Stimulated activated CD8-positive, alpha-beta memory T cell treated with anti-CD3 and anti-CD28 coated beads, Interleukin-2, amount 100 ng/mL, for 1 hour (primary cell): ENCODE data around the gene SPINK4.

Experiments
- DNase-seq, 2 donors: peaks; one replicate each; pipeline ENCODE4 v3.0.0-alpha.2; 2020; ENCODE audit warnings: low read depth in 2 of 2

The SPINK4 gene, protein sequence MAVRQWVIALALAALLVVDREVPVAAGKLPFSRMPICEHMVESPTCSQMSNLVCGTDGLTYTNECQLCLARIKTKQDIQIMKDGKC

DNA sequence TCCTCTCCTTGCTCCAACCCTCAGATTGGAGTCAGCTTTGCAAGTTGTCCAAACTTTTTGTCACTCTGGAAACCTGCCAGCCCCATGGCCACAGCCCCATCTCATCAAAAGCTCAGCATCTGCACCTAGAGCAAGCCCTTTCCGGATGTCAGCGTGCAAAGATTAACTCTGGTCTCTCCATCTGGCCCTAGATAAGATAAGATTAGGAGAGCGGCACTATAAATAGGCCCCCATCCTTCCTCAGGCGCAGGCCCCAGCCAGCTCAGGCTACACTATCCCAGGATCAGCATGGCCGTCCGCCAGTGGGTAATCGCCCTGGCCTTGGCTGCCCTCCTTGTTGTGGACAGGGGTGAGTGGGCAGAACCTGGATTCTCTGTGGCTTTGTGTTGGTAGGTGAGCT lies at the start of gene SPINK4:
TSS of gene SPINK4 (plus strand) at position 247 of the 400 bp plus-strand sequence. CDS start at position 289, 42 bp downstream.
- no peak for DNase-seq

DNA sequence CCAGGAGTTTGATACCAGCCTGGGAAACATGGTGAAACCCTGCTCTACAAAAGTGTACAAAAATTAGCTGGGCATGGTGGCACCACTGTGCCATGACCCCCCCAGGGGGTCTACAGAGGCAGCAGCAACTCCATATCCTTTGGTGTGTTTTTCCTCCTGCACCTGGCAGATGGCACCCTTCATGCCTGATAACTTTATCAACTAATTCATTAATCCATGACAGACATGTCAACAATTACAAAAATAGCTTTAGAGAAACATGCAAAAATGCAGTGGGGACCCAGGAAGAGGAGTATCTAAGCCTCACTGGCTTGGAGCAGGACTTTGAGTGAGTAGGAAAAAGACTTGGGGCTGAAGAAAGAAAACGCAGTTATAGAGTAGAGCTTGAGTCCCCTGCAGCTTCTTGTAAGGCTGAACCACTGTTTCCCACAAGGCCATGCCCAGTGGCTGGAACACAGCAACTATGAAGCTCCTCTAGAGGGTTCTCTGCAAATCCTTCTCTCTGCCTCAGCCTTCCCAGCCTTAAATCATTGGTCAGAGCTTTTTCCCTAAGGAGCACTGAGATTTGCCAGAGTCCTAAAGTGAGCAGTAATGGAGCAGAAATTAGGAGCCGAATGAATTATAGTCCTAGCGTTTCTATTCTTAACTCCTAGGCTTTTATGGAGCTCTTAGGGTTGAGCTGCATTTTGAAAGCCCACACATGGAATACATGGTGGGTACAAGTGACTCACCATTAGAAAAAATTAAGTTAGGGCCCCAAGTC lies 47.3 kb upstream of the SPINK4 start:
- no peak for DNase-seq

DNA sequence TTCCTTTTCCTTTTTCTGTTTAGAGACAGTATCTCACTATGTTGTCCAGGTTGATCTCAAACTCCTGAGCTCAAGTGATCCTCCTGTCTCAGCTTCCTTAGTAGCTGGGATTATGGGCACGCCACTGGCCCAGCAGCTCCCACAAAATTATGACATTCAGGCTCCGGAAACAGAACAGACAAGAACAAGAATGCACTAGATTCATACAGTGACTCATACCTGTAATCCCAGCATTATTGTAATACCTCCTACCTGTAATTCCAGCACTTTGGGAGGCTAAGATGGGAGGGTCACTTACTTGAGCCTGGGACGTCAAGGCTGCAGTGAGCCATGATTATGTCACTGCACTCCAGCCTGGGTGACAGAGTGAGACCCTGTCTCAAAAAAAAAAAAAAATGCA lies 46.1 kb upstream of the SPINK4 start:
- DNase-seq: no peak

DNA sequence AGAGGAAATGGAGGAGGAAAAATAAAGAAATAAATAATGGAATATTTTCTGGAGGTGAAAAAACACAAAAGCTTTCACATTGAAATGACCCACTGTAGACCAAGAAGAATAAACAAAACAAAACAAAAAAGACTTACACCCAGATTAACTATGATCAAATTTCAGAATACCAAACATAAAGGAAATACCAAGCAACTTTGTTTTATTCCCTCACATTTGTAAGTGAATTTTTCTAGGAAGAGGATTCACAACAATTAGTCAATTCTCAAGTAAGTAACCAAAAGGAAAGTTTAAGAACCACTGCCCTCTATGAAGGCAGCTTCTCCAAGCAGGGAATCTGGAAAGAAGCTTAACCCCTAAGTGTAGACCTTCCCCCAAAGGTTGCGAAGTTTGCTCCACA lies 43.2 kb upstream of the SPINK4 start:
- no peak for DNase-seq

DNA sequence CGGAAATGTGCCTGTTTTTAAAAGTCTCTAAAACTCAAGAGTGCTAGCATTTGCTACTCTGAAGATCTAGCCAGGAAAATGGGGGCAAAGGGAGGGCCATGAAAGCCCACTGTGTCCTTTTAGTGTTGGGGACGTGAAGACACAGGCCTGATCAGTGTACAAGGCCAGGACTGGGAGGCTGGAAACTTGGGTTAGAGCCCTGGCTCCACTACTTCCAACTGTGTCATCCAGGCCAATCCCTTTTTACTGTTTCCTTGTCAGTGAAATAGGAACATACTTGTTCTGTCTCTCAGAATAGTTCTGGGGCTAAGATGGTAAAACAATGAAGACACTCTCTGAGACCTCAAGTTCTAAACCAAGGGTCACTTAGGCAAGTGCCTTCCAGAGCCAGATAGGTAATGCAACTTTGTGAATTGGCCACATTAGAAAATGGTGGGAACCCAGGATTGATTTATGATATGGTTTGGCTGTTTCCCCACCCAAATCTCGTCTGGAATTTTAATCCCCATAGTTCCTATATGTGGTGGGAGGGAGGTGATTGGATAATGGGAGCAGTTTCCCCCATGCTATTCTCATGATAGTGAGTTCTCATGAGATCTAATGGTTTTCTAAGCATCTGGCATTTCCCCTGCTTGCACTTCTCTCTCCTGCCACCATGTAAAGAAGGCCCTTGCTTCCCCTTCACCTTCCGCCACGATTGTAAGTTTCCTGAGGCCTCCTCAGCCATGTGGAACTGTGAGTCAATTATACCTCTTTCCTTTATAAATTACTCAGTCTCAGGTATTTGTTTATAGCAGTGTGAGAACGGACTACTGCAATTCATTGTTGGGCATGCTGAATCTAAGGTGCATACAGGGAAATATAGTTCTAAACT lies 42.5 kb upstream of the SPINK4 start:
- no peak for DNase-seq

DNA sequence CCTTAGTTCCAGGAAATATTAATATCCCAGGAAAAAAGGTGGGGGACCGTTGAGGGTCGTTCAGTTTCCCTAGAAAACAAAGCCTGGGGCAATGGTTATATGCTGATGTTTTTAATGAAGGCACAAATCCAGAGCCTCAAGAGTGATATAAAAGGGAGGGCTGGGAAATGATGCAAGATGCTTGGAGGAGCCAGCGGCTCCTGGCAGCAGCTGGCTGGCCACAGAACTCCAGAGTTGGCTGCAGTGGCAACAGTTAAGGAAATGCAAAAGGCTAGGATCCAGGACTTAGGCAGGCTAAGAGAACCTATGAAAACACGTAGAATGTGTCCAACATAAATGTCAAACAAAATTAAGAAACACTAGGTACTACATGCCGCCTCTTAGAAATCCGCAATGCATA lies 41.8 kb upstream of the SPINK4 start:
- DNase-seq: no peak

DNA sequence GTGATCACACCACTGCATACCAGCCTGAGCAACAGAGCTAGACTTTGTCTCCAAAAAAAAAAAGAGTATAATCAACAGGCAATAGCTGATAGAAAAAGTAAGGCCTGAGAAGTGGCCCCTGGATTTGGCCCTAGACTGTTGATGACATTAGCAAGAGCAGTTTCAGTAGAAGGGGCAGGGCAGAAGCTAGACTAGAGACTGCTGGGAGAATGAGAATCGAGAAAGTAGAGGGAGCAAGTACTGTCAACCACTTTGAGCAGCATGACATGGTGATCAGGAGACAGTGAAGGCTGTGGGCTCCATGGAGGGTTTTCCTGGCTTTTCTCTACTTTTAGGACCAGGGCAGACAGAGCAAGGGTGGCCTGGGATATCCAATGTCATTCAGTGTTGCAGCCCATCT lies 37.9 kb upstream of the SPINK4 start:
- DNase-seq: no peak

DNA sequence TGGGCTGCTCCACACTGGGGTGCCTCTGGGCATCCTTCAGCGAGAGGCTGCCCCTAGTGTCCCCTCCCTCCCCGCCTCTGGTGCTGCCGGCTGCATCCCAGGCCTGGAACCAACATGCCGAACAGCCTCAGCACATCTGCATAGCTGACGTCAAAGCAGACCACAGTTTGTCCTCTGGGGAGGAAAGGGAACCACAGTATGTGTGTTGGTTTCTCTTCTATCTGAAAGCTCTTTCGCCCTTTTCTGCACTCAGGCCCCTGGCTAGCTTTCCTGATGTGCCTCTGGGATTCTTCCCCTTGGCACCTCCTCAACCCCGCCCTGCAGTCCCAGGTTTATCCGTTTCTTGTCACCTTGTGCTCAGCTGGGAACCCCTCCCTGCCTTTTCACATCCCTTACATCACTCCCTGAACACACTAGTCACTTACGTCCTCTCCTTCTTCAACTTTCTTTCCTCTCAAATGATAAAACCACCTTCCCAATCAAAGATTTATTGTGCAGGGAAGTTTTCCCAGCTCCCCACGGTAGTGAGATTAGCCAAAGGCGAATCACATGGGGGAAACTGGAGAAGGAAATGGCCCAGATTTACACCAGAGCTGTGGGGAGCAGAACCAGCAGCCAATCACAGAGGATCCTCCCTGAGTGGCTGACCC lies 37.3 kb upstream of the SPINK4 start:
- DNase-seq: peak; percentile 5 to 9

DNA sequence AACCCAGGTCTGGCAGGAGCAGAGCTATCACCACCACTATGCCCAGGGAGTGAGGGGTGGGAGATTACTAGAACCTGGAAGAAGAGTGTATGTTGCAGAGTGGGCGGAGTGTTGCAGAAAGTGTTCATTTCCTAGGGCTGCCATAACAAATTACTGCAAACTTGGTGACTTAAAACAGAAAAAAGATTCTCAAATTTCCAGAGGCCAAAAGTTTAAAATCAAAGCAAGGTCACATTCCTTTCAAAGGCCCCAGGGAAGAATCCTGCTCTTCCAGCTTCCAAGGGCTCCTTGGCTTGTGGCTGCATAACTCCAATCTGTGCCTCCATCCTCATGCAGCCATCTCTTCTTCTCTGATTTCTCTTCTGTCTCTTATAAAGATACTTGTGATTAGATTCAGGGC lies 30.6 kb upstream of the SPINK4 start:
- DNase-seq: no peak

DNA sequence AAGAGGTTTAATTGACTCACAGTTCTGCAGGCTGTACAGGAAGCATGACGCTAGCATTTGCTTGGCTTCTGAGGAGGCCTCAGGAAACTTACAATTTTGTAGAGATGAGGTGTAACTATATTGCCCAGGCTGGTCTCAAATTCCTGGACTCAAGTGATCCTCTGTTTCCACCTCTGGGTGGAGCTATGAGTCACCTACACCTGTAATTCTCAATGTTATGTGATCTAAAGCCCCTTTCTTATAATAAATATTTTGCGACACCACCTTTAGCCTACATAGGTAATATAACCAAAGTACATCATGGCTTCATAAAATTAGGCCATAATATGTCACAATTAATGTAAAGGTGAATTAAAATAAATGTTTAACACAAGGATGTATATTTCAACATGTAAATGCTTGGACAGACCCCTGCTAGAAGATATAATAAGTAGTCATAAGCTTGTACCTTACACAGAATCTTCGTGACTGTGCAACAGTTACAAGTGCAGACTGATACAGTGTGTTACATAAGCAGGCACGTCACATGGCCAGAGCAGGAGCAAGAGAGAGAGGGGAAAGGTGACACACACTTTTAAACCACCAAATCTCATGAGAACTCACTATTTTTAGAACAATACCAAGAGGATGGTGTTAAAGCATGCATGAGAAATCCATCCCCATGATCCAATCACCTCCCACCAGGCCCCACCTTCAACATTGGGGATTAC lies 29.8 kb upstream of the SPINK4 start:
- DNase-seq: no peak

DNA sequence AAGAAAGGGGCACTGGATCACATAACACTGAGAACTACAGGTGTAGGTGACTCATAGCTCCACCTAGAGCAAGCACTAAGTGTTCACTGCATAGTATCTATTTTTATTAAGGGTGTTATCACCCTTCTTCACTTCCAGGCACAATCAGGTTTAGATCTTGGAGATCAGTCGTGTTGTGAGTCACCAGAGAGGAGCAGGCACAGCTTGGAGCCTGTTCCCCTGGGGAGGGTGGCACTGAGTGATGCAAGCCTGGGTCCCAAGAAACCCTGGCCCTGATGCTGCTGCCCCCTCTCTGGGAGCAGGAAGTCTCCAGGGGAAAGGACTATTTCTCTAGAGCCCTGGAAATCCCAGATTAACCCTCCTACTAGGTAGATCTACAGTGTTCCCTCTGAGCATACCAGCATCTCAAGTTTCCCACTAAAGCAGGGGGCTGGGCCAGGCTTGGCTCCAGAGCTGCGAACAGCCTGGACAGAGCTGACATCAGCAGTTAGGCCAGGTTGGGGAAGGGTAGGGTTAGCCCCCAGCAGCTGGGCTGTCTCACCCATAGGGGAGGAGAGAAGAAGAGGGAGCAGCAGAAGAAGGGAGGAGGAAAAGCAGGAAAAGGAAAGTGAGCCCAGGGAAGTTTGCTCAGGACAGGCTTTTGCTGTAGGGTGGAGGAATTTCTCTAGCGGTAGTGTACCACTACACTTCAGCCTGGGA lies 28.1 kb upstream of the SPINK4 start:
- DNase-seq: no peak

DNA sequence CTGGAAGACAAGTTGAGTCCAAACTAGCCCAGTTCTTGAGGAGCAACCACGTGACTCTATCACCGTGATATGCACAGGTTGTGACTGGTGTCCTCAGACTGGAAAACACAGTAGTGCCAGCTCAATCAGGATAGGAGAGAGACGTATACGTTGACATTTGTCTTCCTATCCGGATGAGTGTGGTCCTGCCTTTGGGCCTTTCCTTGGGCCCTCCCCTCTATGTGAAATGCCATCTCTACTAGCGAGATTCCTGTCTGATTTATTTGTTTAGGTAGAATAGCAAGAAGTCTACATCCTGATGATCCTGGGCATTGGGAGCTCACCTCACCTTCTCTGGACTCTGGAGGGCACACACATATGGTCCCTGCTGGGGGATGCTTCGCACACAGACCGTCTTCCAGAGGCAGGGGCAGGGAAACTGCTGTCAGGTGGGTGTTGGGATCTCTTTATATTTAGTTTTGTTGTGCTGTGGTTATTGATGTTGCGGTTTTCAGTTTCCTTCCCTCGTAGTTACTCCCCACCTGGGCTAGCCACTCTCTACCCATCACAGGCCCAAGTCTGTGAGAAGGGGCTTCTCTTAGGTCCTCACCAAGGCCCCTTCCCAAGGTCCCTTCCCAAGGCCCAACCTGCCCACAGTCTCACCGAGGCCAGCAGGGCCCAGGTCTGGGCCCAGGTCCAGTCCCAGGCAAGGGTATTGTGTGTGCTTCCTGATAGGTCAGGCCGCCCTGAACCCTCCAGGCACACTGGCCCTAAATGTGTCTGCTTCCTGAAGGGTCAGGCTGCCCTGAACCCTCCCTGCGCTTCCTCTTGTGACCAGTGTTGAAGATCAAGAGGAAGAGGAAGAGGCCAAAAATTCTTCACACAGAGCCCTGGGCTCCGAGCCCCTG lies 19.0 kb upstream of the SPINK4 start:
- no peak for DNase-seq

DNA sequence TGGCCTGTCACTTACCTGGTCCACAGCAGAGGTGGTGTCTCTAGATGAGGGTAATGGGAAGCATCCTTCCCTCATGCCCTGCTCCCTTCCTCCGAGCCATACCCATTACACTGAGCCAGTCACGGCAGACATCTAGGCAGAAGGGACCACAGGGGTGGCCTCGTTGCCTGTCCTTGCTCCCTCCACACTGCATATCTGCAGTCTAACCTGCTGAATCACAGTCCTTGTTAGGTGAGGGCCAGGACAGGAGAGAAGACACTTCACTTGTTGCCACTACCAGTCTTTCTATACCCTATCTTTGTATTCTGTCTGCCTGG lies 18.4 kb upstream of the SPINK4 start:
- DNase-seq: no peak

DNA sequence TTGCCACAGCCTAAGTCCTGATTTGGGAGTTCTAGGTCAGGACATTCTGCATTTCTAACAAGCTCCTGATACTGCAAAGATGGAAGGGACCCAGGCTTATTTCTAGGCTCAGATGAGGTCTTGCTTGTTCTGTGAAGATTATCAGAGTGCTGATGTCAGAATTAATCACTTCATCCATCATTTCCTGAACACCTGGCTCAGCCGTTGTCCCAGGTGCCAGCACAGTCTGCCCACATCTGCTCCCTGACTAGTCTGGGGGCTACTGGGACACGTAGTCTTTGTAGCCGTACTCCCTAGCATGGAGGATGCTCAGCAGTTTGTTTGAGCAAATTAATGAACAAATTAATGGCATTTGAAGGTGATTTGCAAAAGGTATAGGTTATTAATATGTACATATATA lies 17.9 kb upstream of the SPINK4 start:
- no peak for DNase-seq

DNA sequence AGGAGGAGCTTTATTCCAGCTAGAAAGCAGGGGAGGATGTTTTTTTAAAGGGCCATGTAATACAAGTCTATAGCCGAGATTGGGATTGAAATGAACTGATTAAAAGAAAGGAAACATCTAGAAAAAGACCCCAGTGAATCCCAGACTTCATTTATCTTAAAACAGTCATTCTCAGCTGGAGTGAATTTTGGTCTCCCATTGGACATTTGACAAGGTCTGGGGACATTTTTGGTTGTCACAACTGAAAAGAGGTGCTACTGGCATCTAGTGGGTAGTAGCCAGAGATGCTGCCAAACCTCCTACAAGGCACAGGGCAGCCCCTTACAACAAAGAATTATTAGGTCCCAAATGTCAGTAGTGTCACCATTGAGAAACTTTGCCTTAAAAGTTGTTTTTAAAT lies 16.3 kb upstream of the SPINK4 start:
- no peak for DNase-seq

DNA sequence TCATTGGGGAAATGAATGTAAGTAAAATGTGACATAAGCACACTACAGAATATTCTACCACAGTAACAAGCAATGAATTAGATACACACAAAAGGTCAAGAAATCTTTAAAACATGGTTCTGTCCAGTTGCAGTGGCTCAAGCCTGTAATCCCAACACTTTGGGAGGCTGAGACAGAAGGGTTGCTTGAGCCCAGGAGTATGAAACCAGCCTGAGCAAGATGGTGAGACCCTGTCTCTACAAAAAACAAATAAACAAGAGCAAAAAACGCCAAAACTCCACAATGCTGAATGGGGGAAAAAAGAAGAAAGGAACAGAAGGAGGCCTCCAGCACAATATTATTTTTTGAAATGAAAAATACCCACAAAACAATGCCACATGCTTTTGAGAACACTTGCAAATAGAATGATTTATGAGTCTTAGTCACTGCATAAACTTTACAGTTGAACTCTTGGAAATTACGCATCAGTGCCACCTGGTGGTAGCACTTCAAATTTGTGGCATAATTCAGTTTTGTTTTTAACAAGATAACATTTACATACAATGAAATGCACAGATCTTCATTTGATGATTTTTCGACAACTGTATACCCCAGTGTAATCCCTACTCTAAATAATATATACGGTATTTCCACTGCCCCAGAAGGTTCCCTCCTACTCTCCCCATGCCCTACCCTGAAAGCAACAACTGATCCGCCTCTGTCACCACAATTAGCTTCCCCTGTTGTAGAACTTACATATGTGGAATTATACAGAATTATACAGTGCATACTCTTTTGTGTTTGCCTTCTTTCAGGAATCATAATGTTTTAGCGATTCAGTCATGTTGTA lies 14.4 kb upstream of the SPINK4 start:
- peak; percentile 35 to 37 for DNase-seq

DNA sequence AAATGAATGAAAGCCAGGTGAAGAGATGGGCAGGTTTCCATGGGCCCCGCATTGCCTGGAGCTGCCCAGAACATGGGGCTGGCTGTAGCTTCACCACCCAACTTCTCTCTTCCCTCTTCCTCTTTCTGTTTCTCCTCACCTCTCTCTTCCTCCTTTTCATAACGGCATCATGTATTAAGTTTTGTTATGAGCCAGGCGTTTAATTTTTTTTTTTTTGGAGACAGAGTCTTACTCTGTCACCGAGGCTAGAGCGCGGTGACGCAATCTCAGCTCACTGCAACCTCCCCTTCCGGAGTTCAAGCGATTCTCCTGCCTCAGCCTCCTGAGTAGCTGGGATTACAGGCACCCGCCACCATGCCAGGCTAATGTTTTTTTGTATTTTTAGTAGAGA lies 13.0 kb upstream of the SPINK4 start:
- no peak for DNase-seq

DNA sequence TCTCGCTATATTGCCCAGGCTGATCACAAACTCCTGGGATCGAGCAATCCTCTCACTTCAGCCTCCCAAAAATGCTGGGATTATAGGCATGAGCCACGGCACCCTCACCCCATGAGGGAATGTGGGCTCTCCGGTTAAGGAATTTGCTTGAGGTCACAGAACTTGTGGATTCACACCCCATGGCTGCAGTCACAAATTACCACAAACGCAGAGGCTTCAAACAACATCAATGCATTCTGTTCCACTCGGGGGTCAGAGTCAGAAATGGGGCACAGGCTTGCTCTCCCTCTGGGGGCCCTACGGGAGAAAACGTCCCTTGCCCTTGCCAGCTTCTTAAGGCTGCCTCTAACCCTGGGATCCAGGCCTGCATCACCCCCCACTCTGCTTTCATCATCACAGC lies 12.2 kb upstream of the SPINK4 start:
- no peak for DNase-seq

DNA sequence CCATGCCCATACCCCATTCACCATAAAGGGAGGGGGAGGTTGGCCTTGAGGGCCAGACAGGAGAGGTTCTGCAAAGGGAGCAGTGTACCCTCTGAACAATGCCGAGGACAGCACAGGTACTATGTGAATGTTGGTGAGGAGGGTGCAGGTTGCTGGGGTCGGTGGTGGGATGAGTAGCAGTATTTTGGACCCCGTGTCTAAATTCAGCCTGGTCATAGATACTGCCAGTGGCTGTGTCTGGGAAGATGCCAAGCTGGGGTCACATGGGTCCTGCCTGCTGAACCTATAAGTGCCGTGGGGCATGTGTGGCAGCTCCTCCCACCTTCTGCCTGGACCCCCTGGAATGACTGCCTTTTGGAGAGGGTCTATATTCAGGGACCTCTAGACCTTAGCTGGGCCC lies 11.4 kb upstream of the SPINK4 start:
- DNase-seq: no peak
